Endothelial cell of umbilical vein (primary cell): Measurements from ENCODE around the gene CENPF. TPM values are rescaled to one million over a fixed set of nuclear protein-coding genes. Genes with fewer than 3 reads are reported as not detected.

Experiments used
- BruUV-seq: library from RNA; stranded (reverse); fragments of 400-500 nt; replicated peaks from 2 replicates; lab custom pipeline; 2021; lab: Mats Ljungman, UMichigan
- CTCF ChIA-PET: fragments of 300-600, 350-600 bp; sonication (Branson Sonifier 250); formaldehyde crosslinking; loops from one replicate; lab custom pipeline; 2021; ENCODE audit warnings: antibody characterized with exemption, inconsistent platforms; lab: Charles Lee
- POLR2A ChIA-PET: fragments of 300-600, 350-600 bp; sonication (Branson Sonifier 250); formaldehyde crosslinking; loops from one replicate; lab custom pipeline; 2021; ENCODE audit warnings: antibody characterized with exemption, inconsistent platforms; lab: Charles Lee
- DNase-seq: peaks from one replicate; pipeline ENCODE4 v3.0.0-alpha.2; 2011; ENCODE audit warnings: low read depth, low spot score
- FAIRE-seq: peaks from 2 replicates; lab custom pipeline; 2011; peaks lifted over from hg19 to GRCh38; lab: Jason Lieb, UNC
- H2AFZ ChIP-seq: 2 replicates; pipeline ENCODE4 v1.6.0; 2012; ENCODE audit warnings: low read depth, low read length, control low read depth, inconsistent platforms
- H3K27ac ChIP-seq: 2 replicates; pipeline ENCODE4 v1.5.1; 2011; ENCODE audit warnings: low read depth, mild to moderate bottlenecking, control low read depth, low read length, moderate library complexity; ENCODE audit not compliant: insufficient read depth
- H3K27me3 ChIP-seq, 2 experiments: 2 replicates each; pipeline versions ENCODE4 v1.6.0 to v1.6.1; 2011; ENCODE audit warnings: low read length in 2 of 2, mixed read lengths in 1 of 2; ENCODE audit not compliant: control insufficient read depth in 2 of 2, insufficient read depth in 2 of 2
- H3K36me3 ChIP-seq, 2 experiments: 2 replicates in 1 of 2; 3 replicates in 1 of 2; pipeline ENCODE4 v1.5.1; 2011; ENCODE audit warnings: low read length in 2 of 2, mild to moderate bottlenecking in 1 of 2, moderate library complexity in 1 of 2; ENCODE audit not compliant: control insufficient read depth in 2 of 2, insufficient read depth in 2 of 2; ENCODE audit errors: extremely low read depth in 1 of 2
- H3K4me1 ChIP-seq: 3 replicates; pipeline ENCODE4 v1.5.1; 2011; ENCODE audit warnings: mild to moderate bottlenecking, low read length; ENCODE audit not compliant: control insufficient read depth, insufficient read depth; ENCODE audit errors: extremely low read depth
- H3K4me2 ChIP-seq: 2 replicates; pipeline ENCODE4 v1.6.1; 2011; ENCODE audit warnings: low read length, control low read depth, mixed read lengths; ENCODE audit not compliant: insufficient read depth
- H3K4me3 ChIP-seq, 3 experiments: fragments of 200-600 bp in 1 of 3; sonication (generic), shearing (Covaris generic) in 1 of 3; replicated peaks in 1 of 3; 2 replicates each; pipeline ENCODE4 v1.5.1; 2011 to 2016; ENCODE audit warnings: control low read depth in 3 of 3, low read length in 3 of 3, mild to moderate bottlenecking in 2 of 3, inconsistent platforms in 1 of 3, low read depth in 1 of 3, moderate library complexity in 1 of 3; ENCODE audit not compliant: insufficient read depth in 1 of 3
- H3K79me2 ChIP-seq: 2 replicates; pipeline ENCODE4 v1.6.0; 2012; ENCODE audit warnings: low read length, inconsistent platforms; ENCODE audit not compliant: control insufficient read depth, insufficient read depth
- H3K9ac ChIP-seq: replicated peaks from 2 replicates; pipeline ENCODE3; 2011; ENCODE audit warnings: low read length, control low read depth; ENCODE audit not compliant: insufficient read depth; ENCODE audit errors: extremely low read depth
- H3K9me1 ChIP-seq: replicated peaks from 3 replicates; pipeline ENCODE4 v1.6.0; 2011; ENCODE audit warnings: mild to moderate bottlenecking, low read length; ENCODE audit not compliant: control insufficient read depth, insufficient read depth; ENCODE audit errors: extremely low read depth
- H3K9me3 ChIP-seq: replicated peaks from 2 replicates; pipeline ENCODE4 v1.5.1; 2012; ENCODE audit warnings: low read length, inconsistent platforms; ENCODE audit not compliant: control insufficient read depth, insufficient read depth
- H4K20me1 ChIP-seq: replicated peaks from 2 replicates; pipeline ENCODE3; 2011; ENCODE audit warnings: mild to moderate bottlenecking, low read length; ENCODE audit not compliant: control insufficient read depth, insufficient read depth; ENCODE audit errors: extremely low read depth
- EZH2 ChIP-seq: IDR thresholded peaks from 2 replicates; pipeline ENCODE4 v1.6.1; 2012; ENCODE audit warnings: borderline replicate concordance, low read depth, mild to moderate bottlenecking, moderate library complexity, low read length, inconsistent platforms; ENCODE audit not compliant: severe bottlenecking
- GATA2 ChIP-seq: IDR thresholded peaks from 2 replicates; pipeline ENCODE4 v1.7.0; 2011; ENCODE audit warnings: low read depth, mild to moderate bottlenecking, moderate library complexity, mixed read lengths, low read length; ENCODE audit not compliant: insufficient read length, insufficient read depth
- POLR2A ChIP-seq: IDR thresholded peaks from 2 replicates; pipeline ENCODE4 v1.6.1; 2012; ENCODE audit warnings: low read depth, mild to moderate bottlenecking, control low read depth, low read length
- POLR2AphosphoS5 ChIP-seq: IDR thresholded peaks from 2 replicates; pipeline ENCODE4 v1.6.1; 2012; ENCODE audit warnings: low read depth, mild to moderate bottlenecking, control low read depth, low read length, moderate library complexity; ENCODE audit not compliant: insufficient read depth
- dilution Hi-C: fragments of 300-500 bp; cut with MboI; formaldehyde crosslinking; loops from one replicate; pipeline ENCODE4 v1.15.0; 2019; ENCODE audit warnings: low sequenced_read_pairs; ENCODE audit not compliant: extremely low pct_ligation_motif_present
- intact Hi-C: fragments of 100-400 bp; cut with micrococcal nuclease; formaldehyde crosslinking; loops from one replicate; pipeline ENCODE4 v1.10.0; 2022
- polyA plus RNA-seq, 4 experiments: library from polyadenylated mRNA; depleted of rRNA in 3 of 4; stranded (reverse) in 3 of 4; unstranded in 1 of 4; fragments of >200 nt; gene quantifications; 2 replicates each; pipeline versions ENCODE4 v1.2.1 to v1.2.3, GENCODE V29; 2011 to 2012; ENCODE audit warnings: missing spikeins in 1 of 4
- total RNA-seq: library from RNA; stranded (reverse); gene quantifications from 2 replicates; pipeline ENCODE4 v1.2.3, GENCODE V29; 2021
- TF ChIP-seq, protein P1 (sequence below): IDR thresholded peaks from 2 replicates; pipeline ENCODE4 v1.6.1; 2011; ENCODE audit not compliant: insufficient read depth, insufficient read length
- TF ChIP-seq, protein P2 (sequence below), 2 donors: IDR thresholded peaks; 1 replicate in 1 of 2; 2 replicates in 1 of 2; pipeline ENCODE4 v1.5.1; 2011; ENCODE audit warnings: low read length in 2 of 2, mild to moderate bottlenecking in 2 of 2, moderate library complexity in 2 of 2, control low read depth in 1 of 2, inconsistent platforms in 1 of 2, low read depth in 1 of 2; ENCODE audit not compliant: insufficient read depth in 1 of 2; ENCODE audit errors: extremely low read depth in 1 of 2

The CENPF gene
- total and polyA plus RNA-seq, 2 donors (not counting 3 experiments of a cell fraction or from before 2014, with no cell fraction given) = 6.4 to 66.2 TPM

GRCh38 chr1:214658785-214659184 is 55.8 kb downstream of the CENPF start:
- dilution Hi-C loops = no loop called here
- intact Hi-C loops = loop anchor here (1.0 kb wide), 1 partner anchor 868 kb away; no protein-coding TSS in a partner anchor
- Histone ChIP-seq H3K27me3 (no peaks in the 10 kb centered on the region), H3K9ac (no peak overlapping the region), H3K27ac (no peak overlapping the region), H2AFZ (no peak overlapping the region), H3K4me3 (no peak overlapping the region), H3K9me3 (no peaks in the 10 kb centered on the region), H3K36me3 (peaks cover 0 to 31% of the 10 kb centered on the region in 2 experiments), H4K20me1 (no peaks in the 10 kb centered on the region), H3K9me1 (no peaks in the 10 kb centered on the region), H3K79me2 (peaks cover 5% of the 10 kb centered on the region), H3K4me1 (no peaks in the 10 kb centered on the region), H3K4me2 (no peak overlapping the region)
- ChIA-PET CTCF (interaction anchor here (1.3 to 4.3 kb wide), 4 partner anchors 489 to 868 kb away, joined by 3 to 49 read pairs (median 26); no protein-coding TSS in a partner anchor), POLR2A (no interaction called here)
- no peak for TF ChIP-seq EZH2
- TF ChIP-seq, protein P1, sequence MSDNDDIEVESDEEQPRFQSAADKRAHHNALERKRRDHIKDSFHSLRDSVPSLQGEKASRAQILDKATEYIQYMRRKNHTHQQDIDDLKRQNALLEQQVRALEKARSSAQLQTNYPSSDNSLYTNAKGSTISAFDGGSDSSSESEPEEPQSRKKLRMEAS = no peak
- no peak for TF ChIP-seq POLR2A
- TF ChIP-seq GATA2 = no peak
- TF ChIP-seq, protein P2, sequence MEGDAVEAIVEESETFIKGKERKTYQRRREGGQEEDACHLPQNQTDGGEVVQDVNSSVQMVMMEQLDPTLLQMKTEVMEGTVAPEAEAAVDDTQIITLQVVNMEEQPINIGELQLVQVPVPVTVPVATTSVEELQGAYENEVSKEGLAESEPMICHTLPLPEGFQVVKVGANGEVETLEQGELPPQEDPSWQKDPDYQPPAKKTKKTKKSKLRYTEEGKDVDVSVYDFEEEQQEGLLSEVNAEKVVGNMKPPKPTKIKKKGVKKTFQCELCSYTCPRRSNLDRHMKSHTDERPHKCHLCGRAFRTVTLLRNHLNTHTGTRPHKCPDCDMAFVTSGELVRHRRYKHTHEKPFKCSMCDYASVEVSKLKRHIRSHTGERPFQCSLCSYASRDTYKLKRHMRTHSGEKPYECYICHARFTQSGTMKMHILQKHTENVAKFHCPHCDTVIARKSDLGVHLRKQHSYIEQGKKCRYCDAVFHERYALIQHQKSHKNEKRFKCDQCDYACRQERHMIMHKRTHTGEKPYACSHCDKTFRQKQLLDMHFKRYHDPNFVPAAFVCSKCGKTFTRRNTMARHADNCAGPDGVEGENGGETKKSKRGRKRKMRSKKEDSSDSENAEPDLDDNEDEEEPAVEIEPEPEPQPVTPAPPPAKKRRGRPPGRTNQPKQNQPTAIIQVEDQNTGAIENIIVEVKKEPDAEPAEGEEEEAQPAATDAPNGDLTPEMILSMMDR (IDR thresholded peaks at IDR 0.05; ENCODE audit: extremely low read depth in 1 of 2, insufficient read depth in 1 of 2, low read depth in 1 of 2, low read length in 2 of 2) = peak; percentile 6 to 19
- no peak for TF ChIP-seq POLR2AphosphoS5
- no peak for FAIRE-seq
- peak; percentile 20 for DNase-seq
- BruUV-seq = no TSS peak
